HG03159 (cell line): ENCODE measurements around the gene PLD4.
"Not testable (repeated sequence)": the region's sequence is repeated elsewhere in the genome, so short reads cannot be mapped to it uniquely, and the experiment has no call there.

Experiments
- ATAC-seq: cut with Tn5 transposase; IDR thresholded peaks from one replicate; pipeline ENCODE4 v1.9.1; 2021; ENCODE audit warnings: mild to moderate bottlenecking, moderate library complexity; ENCODE audit not compliant: unreplicated experiment

PLD4 gene

GRCh38 chr14:104898195-104898558 is 26.5 kb upstream of the PLD4 start:
- no peak for ATAC-seq

DNA sequence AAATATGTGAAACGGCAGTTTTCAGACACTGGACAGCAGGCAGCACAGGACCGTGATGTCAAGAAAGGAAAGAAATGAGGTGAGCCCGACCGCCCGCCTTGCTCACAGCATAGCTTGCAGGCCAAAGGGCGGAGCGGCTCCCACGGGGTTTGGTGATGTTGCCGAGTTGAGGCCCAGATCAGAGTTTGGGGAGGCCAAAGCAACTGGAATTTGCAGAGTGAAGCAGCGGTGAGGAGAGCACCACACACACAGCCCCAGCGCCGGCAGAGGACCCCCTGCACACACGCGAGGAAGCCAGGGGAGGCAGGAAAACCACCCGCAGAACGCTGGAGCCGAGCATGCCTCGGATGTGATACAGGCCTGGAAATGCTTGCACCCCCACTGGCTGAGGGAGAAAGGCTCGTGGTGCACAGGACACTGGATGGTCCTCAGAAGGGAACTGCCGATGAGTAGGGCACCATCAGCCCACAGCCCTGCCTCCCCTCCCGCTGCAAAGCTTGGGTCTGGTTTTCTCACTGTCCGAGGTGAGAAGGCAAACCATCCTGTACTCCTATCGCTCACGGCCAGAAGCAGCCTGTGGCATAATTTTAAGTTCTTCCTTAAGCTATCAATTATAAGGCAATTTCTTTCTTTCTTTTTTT is 25.7 kb upstream of the PLD4 start:
- ATAC-seq = no peak

DNA sequence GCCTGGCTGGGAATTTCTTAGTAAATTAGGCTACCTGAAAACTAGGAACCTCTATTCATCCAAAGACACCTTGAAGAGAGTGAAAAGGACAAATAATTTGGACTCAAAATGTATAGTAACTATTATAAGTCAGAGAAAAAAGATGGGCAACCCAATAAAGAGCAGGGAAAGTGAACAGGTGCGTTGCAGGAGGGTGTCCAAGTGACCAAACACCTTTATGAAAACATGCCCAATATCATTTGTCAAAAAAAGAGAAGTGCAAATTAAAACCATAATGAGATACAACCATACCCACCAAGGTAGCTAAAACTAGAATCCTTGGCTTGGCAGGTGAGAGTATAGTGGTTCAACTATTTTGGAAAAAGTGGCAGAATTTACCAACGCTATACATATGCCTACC is 24.9 kb upstream of the PLD4 start:
- no peak for ATAC-seq

GRCh38 chr14:104900639-104901512 is 23.8 kb upstream of the PLD4 start:
- ATAC-seq = no peak

- no peak for ATAC-seq
These were observed 20.7 kb upstream of the PLD4 start for GRCh38 chr14:104903990-104904389.

- not testable (repeated sequence) for ATAC-seq
These were observed 19.8 kb upstream of the PLD4 start for GRCh38 chr14:104904650-104905578.

GRCh38 chr14:104905579-104905933 is 19.1 kb upstream of the PLD4 start:
- not testable (repeated sequence) for ATAC-seq

DNA sequence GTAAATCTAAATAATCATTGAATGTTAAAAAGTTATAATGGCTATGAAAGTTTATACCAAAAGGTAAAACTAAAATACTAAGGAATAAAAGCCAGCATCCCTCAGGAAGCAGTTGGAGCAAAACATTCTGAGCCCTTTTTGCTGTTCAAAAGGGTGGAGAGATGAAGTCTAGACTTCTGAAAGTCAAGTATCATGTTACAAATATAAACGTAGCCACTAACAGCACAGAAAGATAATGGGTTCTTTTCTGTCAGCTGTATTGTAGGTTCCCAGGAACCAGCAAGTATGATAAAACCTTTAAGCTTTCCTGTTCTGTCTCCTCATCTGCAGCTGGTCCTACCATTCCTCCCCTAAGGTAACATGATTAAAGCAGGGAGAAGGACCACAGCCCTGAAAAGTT is 16.4 kb upstream of the PLD4 start:
- no peak for ATAC-seq

DNA sequence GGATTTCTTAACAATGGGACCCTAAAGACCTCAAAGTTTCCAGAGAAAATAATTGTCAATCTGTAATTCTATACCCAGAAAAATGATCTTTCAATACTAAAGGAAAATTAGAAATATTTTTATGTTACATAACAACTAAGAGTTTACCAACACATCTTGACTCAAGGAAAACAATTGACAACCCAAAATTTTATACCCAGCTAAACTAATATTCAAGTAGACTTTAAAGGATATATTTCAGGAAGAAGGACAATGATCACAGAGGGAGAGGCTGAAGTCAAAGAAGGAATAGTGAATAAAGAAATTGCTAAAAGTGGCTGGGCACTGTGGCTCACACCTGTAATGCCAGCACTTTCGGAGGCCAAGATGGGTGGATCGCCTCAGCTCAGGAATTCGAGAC is 12.6 kb upstream of the PLD4 start:
- no peak for ATAC-seq

GRCh38 chr14:104913435-104913834 is 11.2 kb upstream of the PLD4 start:
- ATAC-seq = no peak

DNA sequence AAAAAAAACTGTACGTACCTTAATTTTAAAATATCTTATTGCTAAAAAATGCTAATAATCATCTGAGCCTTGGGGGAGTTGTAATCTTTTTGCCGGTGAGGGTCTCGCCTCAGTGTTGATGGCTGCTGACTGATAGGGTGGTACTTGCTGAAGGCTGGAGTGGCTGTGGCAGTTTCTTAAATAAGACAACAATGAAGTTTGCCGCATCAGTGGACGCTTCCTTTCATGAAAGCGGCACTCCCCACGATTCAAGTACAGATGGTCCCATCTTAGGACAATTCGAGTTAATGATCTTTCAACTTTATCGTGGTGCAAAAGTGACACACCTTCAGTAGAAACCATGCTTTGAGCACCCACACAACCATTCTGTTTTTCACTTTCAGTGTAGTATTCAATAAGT is 7.6 kb upstream of the PLD4 start:
- ATAC-seq = no peak

- ATAC-seq = no peak
These were observed 6.7 kb upstream of the PLD4 start for GRCh38 chr14:104917993-104918392.

GRCh38 chr14:104919152-104919992 is 5.3 kb upstream of the PLD4 start:
- ATAC-seq = not testable (repeated sequence)

DNA sequence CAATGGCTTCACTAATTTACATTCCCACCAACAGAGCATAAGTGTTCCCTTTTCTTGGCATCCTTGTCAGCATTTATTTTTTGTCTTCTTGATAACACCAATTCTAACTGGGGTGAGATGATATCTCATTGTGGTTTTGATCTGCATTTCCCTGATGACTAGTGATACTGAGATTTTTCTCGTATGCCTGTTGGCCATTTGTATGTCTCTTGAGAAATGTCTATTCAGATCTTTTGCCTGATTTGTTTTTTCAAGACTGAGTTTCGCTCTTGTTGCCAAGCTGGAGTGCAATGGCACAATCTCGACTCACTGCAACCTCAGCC is 4.7 kb upstream of the PLD4 start:
- no peak for ATAC-seq

GRCh38 chr14:104923640-104924420 is 849 bp upstream of the PLD4 start:
- no peak for ATAC-seq

GRCh38 chr14:104925214-104925854 is 655 bp downstream of the PLD4 start:
- no peak for ATAC-seq

- peak; percentile 3 for ATAC-seq
These were observed 1.4 kb downstream of the PLD4 start for GRCh38 chr14:104925855-104926609.

GRCh38 chr14:104926619-104927431 is 2.1 kb downstream of the PLD4 start:
- ATAC-seq = peak; percentile 80
